Stimulated activated CD8-positive, alpha-beta memory T cell treated with anti-CD3 and anti-CD28 coated beads, Interleukin-12 subunit alpha, Interleukin-12 subunit beta, amount 100 ng/mL, for 4 hours (primary cell): ENCODE measurements around the gene NHSL2.
A peak's percentile ranks its signal among the peaks of the same experiment; 100 is the strongest.
"Not testable (repeated sequence)": the region's sequence is repeated elsewhere in the genome, so short reads cannot be mapped to it uniquely, and the experiment has no call there.

Source experiments
- DNase-seq: peaks from one replicate; pipeline ENCODE4 v3.0.0-alpha.2; 2020; ENCODE audit warnings: low read depth

NHSL2 gene

DNA sequence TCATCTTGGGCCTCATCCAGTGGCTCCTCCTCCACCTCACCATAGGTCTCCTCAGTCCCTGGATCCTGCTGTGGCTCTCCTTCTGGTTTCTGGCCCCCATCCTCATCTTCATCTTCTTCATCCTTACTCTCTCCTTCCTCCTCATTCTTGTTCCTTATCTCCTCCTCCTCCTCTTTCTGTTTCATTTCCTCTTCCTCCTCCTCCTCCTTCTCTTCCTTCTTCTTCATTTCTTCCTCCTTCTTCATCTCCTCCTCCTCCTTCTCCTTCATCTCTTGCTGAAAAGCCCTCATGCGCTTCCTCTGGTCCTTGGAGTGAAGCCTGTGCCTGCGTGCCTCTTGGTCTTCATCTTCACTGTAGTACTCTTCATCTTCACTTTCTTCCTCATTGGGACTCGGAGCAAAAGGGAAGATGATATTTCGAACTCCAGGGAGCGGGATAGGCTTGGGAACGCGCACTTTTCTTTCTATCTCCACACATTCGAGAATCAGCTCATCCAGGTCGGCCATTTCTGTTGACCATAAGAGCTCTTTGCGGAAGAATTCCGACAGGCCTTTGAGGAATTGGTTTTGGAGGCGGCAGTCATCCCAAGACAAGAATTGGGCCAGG lies 219.6 kb downstream of the NHSL2 start:
- DNase-seq: no peak

DNA sequence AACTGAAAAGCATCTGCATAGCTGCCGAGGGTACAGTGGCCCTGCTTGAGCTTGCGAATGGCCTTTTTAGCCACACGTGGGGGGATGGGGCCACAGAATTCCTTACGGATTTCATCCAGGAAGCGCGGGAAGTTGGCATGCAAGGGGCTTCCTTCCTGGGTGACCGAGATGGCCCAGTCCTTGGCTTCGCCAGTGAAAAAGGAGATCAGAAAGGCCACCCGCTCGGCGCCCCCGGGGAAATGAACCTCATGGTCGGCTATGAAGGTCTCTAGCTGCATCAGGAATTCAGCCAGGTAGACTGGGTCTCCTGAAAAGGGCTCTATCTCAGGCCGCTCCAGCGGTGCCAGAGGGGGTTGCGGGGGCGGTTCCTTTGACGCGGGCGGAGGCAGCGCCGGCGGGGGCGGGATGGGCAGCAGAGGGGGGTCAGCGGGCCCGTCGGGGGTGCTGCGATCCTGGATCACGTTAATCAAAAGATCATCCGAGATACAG lies 220.2 kb downstream of the NHSL2 start:
- DNase-seq: no peak

DNA sequence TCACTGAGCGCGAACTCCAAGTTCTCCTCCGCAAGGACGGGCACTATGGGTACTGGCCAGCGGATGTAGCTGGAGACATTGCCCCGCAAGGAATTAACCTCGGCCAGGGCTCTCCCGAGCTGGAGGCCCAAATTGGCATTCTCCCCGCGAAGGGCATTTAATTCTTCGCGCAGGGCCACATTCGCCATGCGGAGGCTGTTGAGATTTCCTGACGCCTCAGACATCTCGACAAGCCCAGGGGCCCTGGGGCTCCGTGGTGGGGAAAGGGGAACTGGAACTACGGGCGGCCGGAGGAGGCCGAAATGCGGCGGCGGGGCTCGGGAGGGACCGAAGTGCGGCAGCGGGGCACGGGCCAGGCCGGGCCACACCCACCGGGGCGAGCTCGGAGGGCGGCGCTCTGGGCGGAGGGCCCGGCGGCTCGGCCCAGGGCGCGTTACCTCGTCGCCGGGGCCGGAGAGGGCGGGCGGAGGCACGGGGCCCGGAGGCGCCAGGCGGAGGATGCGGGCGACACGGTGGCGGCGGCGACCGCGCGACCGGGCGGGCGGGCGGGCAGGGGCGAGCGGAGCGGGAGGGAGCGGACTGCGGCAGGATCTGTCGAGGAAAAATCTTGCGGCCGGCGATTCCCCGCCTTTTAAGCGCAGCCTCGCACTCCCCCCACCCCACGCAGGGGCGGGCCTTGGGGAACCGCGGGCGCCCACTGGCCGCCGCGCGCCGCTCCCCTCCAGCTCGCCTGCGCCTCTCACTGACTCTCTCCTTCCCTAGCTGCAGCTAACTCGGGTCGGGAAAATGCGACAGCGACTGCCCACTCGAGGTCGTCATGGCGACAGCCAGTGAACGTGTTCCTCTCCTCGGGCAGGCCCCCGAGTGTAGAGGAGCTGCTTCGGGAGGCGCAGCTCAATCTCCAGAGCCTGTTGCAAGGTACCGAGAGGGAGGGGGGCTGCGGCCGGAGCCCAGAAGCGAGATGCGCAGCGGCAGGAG lies 221.0 kb downstream of the NHSL2 start, which contains the start of gene RTL5:
RTL5 (minus strand) TSS at position 599 of the 978 bp plus-strand sequence.
- DNase-seq: peak; percentile 51

GRCh38 chrX:72132456-72132855 lies 221.8 kb downstream of the NHSL2 start:
- no peak for DNase-seq

GRCh38 chrX:72133851-72134546 lies 223.4 kb downstream of the NHSL2 start:
- DNase-seq: no peak

DNA sequence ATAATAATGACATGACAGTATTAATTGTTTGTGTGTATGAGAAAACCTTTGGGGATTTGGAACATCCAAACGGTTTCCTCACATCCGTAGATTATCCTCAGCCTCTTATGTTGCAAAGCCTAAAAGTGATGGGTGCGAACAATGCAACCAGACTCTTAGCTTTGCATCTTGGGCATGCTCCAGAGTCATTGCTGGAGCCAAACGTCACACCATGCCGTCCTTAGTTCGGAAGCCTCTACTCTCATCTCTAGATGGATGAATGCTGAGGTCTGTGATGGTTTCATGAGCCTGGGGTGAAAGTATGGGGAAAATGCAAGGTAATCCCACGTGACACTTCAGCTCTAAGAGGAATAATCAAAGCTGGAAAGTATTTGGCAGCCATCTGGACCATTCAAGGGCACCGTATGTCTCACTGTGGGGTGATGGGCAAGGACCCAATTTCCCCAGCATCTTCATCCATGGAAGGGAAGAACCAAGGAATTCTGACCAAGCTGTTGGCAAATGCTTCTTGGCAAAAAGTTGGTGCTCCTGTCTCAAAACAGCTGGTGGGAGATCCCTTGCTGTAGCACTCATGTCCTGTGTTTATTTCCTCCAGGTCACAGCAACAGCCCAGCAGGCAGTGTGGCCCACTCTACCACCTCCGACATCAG lies 227.3 kb downstream of the NHSL2 start:
- DNase-seq: no peak

DNA sequence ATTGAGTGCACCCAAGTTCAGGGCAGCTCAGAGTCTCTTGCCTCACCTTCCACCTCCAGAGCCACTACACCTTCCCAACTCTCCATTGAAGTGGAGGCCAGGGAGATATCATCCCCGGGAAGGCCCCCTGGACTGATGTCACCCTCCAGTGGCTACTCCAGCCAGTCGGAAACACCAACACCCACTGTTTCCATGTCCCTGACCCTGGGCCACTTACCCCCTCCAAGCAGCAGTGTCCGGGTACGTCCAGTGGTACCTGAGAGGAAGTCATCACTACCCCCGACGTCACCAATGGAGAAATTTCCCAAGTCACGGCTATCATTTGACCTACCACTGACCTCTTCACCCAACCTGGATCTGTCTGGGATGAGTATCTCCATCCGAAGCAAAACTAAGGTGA lies 228.9 kb downstream of the NHSL2 start:
- no peak for DNase-seq

GRCh38 chrX:72141372-72142004 lies 230.8 kb downstream of the NHSL2 start:
- DNase-seq: no peak

DNA sequence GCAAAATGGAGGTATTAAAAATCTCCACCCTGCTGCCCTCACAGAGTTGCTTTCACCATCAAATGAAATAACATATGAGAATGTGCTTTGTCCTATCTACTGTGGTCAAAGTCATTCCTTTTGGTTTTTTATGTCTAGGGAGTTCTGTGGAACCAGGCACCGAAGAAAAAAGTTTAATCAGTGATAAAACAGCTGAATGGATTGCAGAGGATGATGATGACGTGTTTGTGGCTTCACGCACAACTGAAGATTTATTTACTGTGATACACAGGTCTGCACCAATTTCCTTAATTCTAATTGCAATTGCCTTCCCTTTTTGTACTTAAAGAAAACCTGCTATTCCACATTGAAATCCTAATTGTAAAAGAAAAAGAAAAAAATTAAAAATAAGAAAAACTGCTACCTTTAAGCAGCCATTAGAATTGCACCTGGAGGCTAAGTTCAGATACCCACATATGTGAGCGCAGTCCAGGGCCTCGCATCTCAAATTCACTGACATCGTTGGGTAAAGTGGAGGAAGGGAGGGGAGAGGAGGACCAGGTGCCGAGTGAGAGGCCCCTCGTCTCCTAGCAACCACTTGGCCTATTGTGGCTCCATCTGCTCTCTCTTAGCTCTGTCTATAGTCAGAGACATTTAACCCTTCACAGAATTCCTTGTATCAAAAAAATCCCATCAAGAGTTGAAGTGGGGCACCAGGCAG lies 231.6 kb downstream of the NHSL2 start:
- DNase-seq: no peak

DNA sequence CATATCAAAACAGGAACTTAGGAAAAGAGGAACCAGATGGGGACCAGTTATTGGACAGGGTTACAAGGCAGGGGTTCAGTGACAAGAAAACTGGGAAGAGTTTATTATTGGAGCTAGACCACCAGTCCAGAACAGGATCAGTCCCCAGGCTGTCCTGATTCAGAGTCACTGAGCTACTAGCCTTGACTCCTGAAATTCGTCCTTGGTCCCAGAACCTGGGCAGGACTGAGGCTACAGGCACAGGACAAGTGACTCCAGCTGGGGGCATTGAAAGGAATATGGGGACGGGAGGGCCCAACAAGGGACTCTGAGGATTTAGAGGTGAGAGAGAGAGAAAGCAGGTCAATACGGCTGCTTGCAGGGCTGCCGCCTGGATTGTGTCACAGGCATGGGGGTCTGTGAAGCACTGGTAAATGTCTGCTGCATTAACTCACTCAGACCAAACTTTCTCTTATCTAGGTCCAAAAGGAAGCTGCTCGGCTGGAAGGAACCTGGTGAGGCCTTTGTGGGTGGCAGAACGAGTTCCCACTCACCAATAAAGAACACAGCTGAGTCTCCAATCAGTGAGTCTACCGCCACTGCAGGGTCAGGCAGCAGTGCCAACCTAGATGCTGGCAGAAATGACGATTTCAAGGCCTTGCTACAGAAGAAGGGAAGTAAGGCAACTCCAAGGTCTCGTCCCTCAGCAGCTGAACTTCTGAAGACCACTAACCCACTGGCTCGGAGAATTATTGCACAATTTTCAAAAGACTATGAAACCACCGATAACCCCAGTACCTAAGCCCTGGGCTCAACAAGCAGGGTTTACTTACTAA lies 232.4 kb downstream of the NHSL2 start:
- no peak for DNase-seq

GRCh38 chrX:72143609-72143907 lies 232.9 kb downstream of the NHSL2 start:
- DNase-seq: no peak

GRCh38 chrX:72145181-72145580 lies 234.5 kb downstream of the NHSL2 start:
- no peak for DNase-seq

- DNase-seq: no peak
Observed at GRCh38 chrX:72146527-72146926, 235.9 kb downstream of the NHSL2 start.

DNA sequence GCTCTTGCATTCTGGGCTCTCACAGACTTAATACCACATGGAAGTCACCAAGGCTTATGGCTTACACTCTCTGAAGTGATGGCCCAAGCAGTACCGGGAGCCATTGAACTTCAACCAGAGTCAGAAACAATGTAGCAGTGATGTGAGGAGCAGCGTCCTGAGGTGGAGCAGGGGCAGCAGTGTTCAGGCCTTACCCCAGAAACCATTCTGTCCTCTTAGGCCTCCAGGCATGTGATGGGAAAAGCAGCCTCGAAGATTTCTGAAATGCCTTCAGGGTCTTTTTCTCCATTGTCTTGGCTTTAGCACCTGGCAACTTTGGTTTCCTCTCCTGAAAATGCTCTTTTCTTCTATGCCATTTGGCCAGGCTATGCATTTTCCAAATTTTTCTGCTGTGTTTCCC lies 248.1 kb downstream of the NHSL2 start:
- no peak for DNase-seq

- no peak for DNase-seq
Observed at GRCh38 chrX:72159769-72160168, 249.1 kb downstream of the NHSL2 start.

DNA sequence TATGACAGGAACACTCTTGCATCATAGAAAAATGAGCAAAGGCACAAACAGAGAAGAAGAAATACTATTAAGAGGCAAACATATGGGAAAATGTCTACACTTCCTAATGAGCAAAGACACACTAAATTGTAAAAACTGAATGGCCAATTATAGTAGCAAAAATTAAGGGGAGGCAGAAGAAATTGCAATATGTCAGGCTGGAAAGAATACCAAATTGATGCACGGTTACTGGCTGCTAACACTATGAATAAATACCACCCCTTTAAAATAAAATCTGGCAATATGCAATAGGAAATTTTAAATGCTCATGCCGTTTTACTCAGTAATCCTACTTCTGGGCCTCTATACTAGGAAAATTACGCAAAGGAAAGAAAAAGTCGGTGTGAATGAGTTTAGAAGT lies 254.9 kb downstream of the NHSL2 start:
- DNase-seq: no peak

- DNase-seq: no peak
Observed at GRCh38 chrX:72169008-72169728, 258.5 kb downstream of the NHSL2 start.

GRCh38 chrX:72176289-72176688 lies 265.6 kb downstream of the NHSL2 start:
- DNase-seq: not testable (repeated sequence)

DNA sequence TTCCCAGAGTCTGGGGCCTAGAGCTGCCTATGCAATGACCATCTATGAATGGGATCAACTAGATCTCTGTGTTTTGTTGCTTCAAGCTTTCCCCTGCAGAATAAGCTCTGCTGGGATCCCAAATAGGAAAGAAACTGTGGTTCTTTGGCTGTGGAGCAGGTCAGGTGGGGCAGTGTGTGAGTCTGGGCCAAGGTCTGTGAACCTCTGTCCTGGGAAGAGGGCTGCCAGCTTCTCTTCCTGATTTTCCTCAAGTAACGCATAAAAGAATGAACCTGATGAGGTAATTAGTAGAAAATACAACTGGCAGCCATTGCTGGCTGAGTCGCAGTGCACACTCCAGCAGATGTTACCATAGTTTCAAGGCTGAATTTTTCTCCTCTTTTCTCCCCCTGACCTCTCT lies 266.3 kb downstream of the NHSL2 start:
- no peak for DNase-seq

GRCh38 chrX:72180539-72180938 lies 269.9 kb downstream of the NHSL2 start:
- DNase-seq: no peak
